ENCODE results near the gene DBNDD1. TPM values are rescaled to one million over a fixed set of nuclear protein-coding genes. Genes with fewer than 3 reads are reported as not detected.

Gene DBNDD1
- total RNA-seq, 1 donor from 2014 or later = 2.7 TPM

DNA sequence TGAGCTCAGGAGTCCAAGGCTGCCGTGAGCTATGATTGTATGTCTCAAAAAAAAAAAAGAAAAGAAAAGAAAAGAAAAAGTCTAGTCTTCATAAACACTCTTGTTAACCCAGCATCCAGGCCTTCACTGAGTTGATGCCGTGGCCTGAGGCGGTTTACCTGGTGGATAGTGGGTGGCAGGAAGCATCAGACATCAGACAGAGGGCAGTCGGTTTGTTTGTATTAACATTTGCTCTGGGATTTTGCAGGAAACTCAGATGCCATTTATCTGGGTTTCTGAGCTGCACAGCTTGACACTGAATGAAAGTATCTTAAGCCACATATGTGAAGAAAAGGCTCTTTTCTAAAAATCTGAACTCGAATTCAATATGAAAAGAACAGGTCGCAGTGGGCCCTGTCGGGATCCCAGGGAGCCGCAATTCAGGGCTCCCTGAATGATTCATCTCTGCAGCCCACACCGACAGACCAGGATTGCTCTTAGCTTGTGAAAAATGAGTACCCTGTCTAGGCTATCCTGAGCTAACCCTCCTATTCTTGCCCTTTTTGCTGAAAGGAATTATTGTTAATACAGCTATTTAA, 1.1 kb upstream of the DBNDD1 start:
- DNase-seq (ENCODE audit: low spot score in 2 of 2) = no peak
- peaks cover 12 to 40% of the 10 kb centered on the region in 2 donors for H3K4me1 ChIP-seq

DNA sequence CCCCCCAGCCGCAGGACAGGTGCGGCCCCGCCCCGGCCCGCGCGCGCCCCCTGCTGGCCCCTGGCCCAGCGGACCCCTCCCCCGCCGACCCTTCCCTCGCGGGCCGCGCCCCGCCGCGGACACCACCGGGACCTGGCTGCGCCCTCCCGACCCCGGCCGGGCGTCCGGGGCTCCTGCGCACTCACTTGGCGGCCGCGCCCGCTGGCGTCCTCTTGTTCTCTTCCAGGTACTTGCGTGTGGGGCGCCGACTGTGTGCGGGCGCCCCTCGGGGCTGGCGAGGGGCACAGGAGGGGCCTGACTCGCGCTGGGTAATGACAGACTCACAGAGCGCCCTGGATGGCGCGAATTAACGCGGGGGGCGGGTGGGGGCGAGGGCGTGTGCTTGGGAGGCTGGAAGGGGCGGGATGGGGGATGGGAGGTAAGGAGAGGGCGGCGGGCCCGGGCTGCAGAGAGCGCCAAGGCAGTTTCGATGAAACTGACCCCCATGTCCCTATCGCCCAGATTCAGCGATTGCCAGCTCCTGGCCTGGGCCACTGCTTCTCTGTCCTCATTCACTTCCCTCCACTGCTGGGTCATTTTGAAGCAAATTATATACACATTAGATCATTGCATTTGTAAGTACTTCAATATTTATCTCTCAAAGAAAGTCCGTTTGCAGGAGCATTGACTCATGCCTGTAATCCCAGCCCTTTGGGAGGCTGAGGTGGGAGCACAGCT, 445 bp upstream of the DBNDD1 start:
- Histone ChIP-seq H3K4me1 (peaks cover 12 to 40% of the 10 kb centered on the region in 2 donors), H3K9me3 (no peaks in the 10 kb centered on the region), H3K27ac (peak overlapping the region; percentile 36 to 43), H3K36me3 (no peaks in the 10 kb centered on the region), H3K4me3 (peak overlapping the region; percentile 69 to 90), H3K27me3 (no peaks in the 10 kb centered on the region)
- intact Hi-C loops (cut with DNase I) = loop anchor here (5.0 kb wide), 1 partner anchor 147 kb away; the partner anchor contains the start of gene TCF25
- DNase-seq (ENCODE audit: low spot score in 2 of 2) = no peak
- peak in 2 of 3 experiments; percentile 6 to 29 for TF ChIP-seq CTCF (IDR thresholded peaks at IDR 0.05)

More for the DNA sequence above, 1.1 kb upstream of the DBNDD1 start:
- Histone ChIP-seq H3K9me3 (no peaks in the 10 kb centered on the region), H3K27ac (peak overlapping the region; percentile 36 to 43), H3K4me3 (peak overlapping the region; percentile 69 to 90), H3K36me3 (no peaks in the 10 kb centered on the region), H3K27me3 (no peaks in the 10 kb centered on the region)
- no peak for TF ChIP-seq CTCF (IDR thresholded peaks at IDR 0.05)
- intact Hi-C loops (cut with DNase I) = loop anchor here (5.0 kb wide), 1 partner anchor 148 kb away; the partner anchor contains the start of gene TCF25

- peaks cover 12 to 39% of the 10 kb centered on the region in 2 donors for H3K4me1 ChIP-seq
- TF ChIP-seq CTCF (IDR thresholded peaks at IDR 0.05) = no peak
- no peaks in the 10 kb centered on the region for H3K9me3 ChIP-seq
- peak overlapping the region; percentile 69 to 90 for H3K4me3 ChIP-seq
- no peak for DNase-seq (ENCODE audit: low spot score in 2 of 2)
- intact Hi-C loops (cut with DNase I) = no loop called here
- no peaks in the 10 kb centered on the region for H3K36me3 ChIP-seq
- H3K27me3 ChIP-seq = no peaks in the 10 kb centered on the region
- H3K27ac ChIP-seq = peak overlapping the region; percentile 27 to 50
These were observed 982 bp downstream of the DBNDD1 start for GRCh38 chr16:90018297-90018651.

- H3K4me3 ChIP-seq = no peak overlapping the region
- H3K9me3 ChIP-seq = no peaks in the 10 kb centered on the region
- no peaks in the 10 kb centered on the region for H3K27me3 ChIP-seq
- H3K4me1 ChIP-seq = peaks cover 5 to 26% of the 10 kb centered on the region in 2 donors
- peak overlapping the region in 1 of 2 donors; percentile 43 for H3K27ac ChIP-seq
- no peak for DNase-seq (ENCODE audit: low spot score in 2 of 2)
- intact Hi-C loops (cut with DNase I) = no loop called here
- no peaks in the 10 kb centered on the region for H3K36me3 ChIP-seq
- no peak for TF ChIP-seq CTCF (IDR thresholded peaks at IDR 0.05)
These were observed 2.8 kb downstream of the DBNDD1 start for GRCh38 chr16:90016339-90016950.

GRCh38 chr16:90015586-90016338, 3.5 kb downstream of the DBNDD1 start:
- no peaks in the 10 kb centered on the region for H3K9me3 ChIP-seq
- peak overlapping the region in 1 of 2 donors; percentile 43 for H3K27ac ChIP-seq
- intact Hi-C loops (cut with DNase I) = no loop called here
- peaks cover 5 to 19% of the 10 kb centered on the region in 2 donors for H3K4me1 ChIP-seq
- TF ChIP-seq CTCF (IDR thresholded peaks at IDR 0.05) = no peak
- H3K36me3 ChIP-seq = no peaks in the 10 kb centered on the region
- DNase-seq (ENCODE audit: low spot score in 2 of 2) = no peak
- H3K4me3 ChIP-seq = no peak overlapping the region
- no peaks in the 10 kb centered on the region for H3K27me3 ChIP-seq

All from ascending aorta (tissue), 2 donors.